Neural cell (in vitro differentiated cells): ENCODE results near the gene SLC12A3. TPM values are rescaled to one million over a fixed set of nuclear protein-coding genes. Genes with fewer than 3 reads are reported as not detected.

Experiments used
- H2AFZ ChIP-seq: fragments of 200-600, 300-800 bp; sonication (generic), shearing (Covaris generic); 2 replicates; pipeline ENCODE4 v1.6.0; 2014; ENCODE audit warnings: low read depth, mild to moderate bottlenecking, antibody characterized with exemption, low read length, moderate library complexity
- H3F3A ChIP-seq: fragments of 200-600 bp; shearing (Covaris generic); 2 replicates; pipeline ENCODE4 v1.6.1; 2016; ENCODE audit warnings: mild to moderate bottlenecking, moderate library complexity, mixed read lengths, antibody characterized with exemption, low read length; ENCODE audit not compliant: insufficient read depth, poor library complexity, severe bottlenecking
- H3K27ac ChIP-seq: fragments of 200-600, 300-800 bp; sonication (generic), shearing (Covaris generic); 2 replicates; pipeline ENCODE4 v1.5.1; 2014; ENCODE audit warnings: mild to moderate bottlenecking, low read length, moderate library complexity
- H3K27me3 ChIP-seq: fragments of 300-800, 200-600 bp; sonication (generic), shearing (Covaris generic); 2 replicates; pipeline ENCODE4 v1.6.0; 2014; ENCODE audit warnings: mild to moderate bottlenecking, low read depth, low read length, moderate library complexity; ENCODE audit not compliant: insufficient read depth
- H3K36me3 ChIP-seq: fragments of 300-800, 200-600 bp; sonication (generic), shearing (Covaris generic); 2 replicates; pipeline ENCODE4 v1.5.1; 2014; ENCODE audit warnings: mild to moderate bottlenecking, antibody characterized with exemption, low read length, moderate library complexity; ENCODE audit not compliant: insufficient read depth
- H3K4me2 ChIP-seq: fragments of 300-800, 200-600 bp; sonication (generic), shearing (Covaris generic); 2 replicates; pipeline ENCODE4 v1.6.0; 2014; ENCODE audit warnings: mild to moderate bottlenecking, low read length
- H3K4me3 ChIP-seq: fragments of 300-800, 200-600 bp; sonication (generic), shearing (Covaris generic); 2 replicates; pipeline ENCODE4 v1.5.1; 2014; ENCODE audit warnings: mild to moderate bottlenecking, low read length, moderate library complexity
- H3K79me2 ChIP-seq: fragments of 200-600 bp; shearing (Covaris generic); replicated peaks from 2 replicates; pipeline ENCODE4 v1.6.0; 2014; ENCODE audit warnings: mild to moderate bottlenecking, low read length, moderate library complexity; ENCODE audit not compliant: insufficient read depth
- H3K9ac ChIP-seq: fragments of 300-800, 200-600 bp; sonication (generic), shearing (Covaris generic); 2 replicates; pipeline ENCODE4 v1.6.1; 2016; ENCODE audit warnings: mild to moderate bottlenecking, low read length, mixed read lengths
- H3K9me2 ChIP-seq: fragments of 200-600 bp; shearing (Covaris generic); 2 replicates; pipeline ENCODE4 v1.6.1; 2016; ENCODE audit warnings: mild to moderate bottlenecking, low read length, mixed read lengths; ENCODE audit not compliant: insufficient read depth
- H3K9me3 ChIP-seq: fragments of 200-600, 300-800 bp; sonication (generic), shearing (Covaris generic); 2 replicates; pipeline ENCODE4 v1.6.1; 2016; ENCODE audit warnings: mild to moderate bottlenecking, mixed run types, low read length, moderate library complexity, mixed read lengths
- H4K20me1 ChIP-seq: fragments of 200-600 bp; shearing (Covaris generic); 2 replicates; pipeline ENCODE4 v1.6.1; 2016; ENCODE audit warnings: mild to moderate bottlenecking, mixed run types; ENCODE audit not compliant: insufficient read depth
- EP300 ChIP-seq: fragments of 450-650 bp; conservative IDR thresholded peaks from 2 replicates; pipeline ENCODE4 v1.6.1; 2014; ENCODE audit warnings: antibody characterized with exemption, mild to moderate bottlenecking, moderate library complexity; ENCODE audit not compliant: poor library complexity, severe bottlenecking
- EZH2 ChIP-seq: fragments of 200-600, 300-800 bp; shearing (Covaris generic), sonication (generic); IDR thresholded peaks from 2 replicates; pipeline ENCODE4 v1.6.1; 2014; ENCODE audit warnings: antibody characterized with exemption, low read length, borderline replicate concordance, mild to moderate bottlenecking; ENCODE audit not compliant: insufficient read depth, poor library complexity, severe bottlenecking
- MXI1 ChIP-seq: fragments of 450-650 bp; conservative IDR thresholded peaks from 2 replicates; pipeline ENCODE4 v1.6.1; 2014; ENCODE audit warnings: antibody characterized with exemption, mild to moderate bottlenecking; ENCODE audit not compliant: poor library complexity, severe bottlenecking
- POLR2AphosphoS5 ChIP-seq: IDR thresholded peaks from 2 replicates; pipeline ENCODE4 v1.6.1; 2012
- RAD21 ChIP-seq: fragments of 450-650 bp; conservative IDR thresholded peaks from 2 replicates; pipeline ENCODE4 v1.6.1; 2014; ENCODE audit warnings: antibody characterized with exemption, mild to moderate bottlenecking, moderate library complexity
- SMC3 ChIP-seq: fragments of 450-650 bp; conservative IDR thresholded peaks from 2 replicates; pipeline ENCODE4 v1.6.1; 2014; ENCODE audit warnings: antibody characterized with exemption, mild to moderate bottlenecking, moderate library complexity; ENCODE audit not compliant: poor library complexity
- TAF1 ChIP-seq: IDR thresholded peaks from 2 replicates; pipeline ENCODE4 v1.6.1; 2012; ENCODE audit warnings: low read depth
- polyA plus RNA-seq: library from polyadenylated mRNA; depleted of rRNA; stranded (reverse); fragments of >200 nt; gene quantifications from 2 replicates; pipeline ENCODE4 v1.2.3, GENCODE V29; 2014
- TF ChIP-seq, protein P1 (sequence below): IDR thresholded peaks from 2 replicates; pipeline ENCODE4 v1.6.1; 2012; ENCODE audit warnings: borderline replicate concordance
- TF ChIP-seq, protein P2 (sequence below): fragments of 450-650 bp; IDR thresholded peaks from 2 replicates; pipeline ENCODE4 v1.5.1; 2014; ENCODE audit warnings: antibody characterized with exemption, mild to moderate bottlenecking, moderate library complexity; ENCODE audit not compliant: poor library complexity, severe bottlenecking

SLC12A3 gene
- polyA plus RNA-seq, 1 donor from 2014 or later, result 0.09 TPM

DNA sequence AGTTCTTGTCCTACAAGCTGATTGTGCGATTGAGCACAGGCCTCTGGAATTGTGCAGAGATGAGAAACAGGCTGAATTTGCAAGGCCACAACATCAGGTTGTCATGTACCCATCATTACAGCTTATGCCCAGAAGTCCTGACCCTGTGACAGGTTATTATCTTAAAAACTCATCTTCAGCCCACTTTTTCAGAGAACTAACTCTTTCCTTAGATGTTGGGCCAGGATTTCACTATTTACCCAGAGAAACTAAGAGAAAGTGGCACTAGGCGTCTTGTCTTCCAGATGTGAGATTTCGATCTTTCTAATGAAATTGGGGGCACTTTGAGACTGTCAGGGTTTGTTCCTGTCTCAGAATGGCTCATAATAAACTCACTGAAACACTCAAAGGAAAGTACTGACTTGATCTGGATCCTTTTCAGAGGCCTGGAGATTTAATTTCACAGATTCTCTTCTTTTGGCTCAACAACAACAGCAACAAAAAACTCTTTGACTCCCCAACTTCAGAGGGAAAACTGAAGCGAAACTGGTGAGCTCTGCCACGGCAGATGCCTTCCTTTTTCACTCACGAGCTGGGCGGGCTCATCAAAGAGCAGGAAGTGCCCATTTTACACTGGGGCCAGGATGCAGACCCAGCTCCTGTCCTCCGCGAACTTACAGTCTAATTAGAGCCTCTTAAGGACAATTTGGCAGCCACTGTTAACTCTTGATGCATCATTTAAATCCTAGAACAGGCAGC lies 17.7 kb upstream of the SLC12A3 start:
- TF ChIP-seq MXI1 (no peak), SMC3 (no peak), POLR2AphosphoS5 (no peak), RAD21 (no peak), TAF1 (no peak), EZH2 (no peak), EP300 (no peak)
- TF ChIP-seq, protein P1, sequence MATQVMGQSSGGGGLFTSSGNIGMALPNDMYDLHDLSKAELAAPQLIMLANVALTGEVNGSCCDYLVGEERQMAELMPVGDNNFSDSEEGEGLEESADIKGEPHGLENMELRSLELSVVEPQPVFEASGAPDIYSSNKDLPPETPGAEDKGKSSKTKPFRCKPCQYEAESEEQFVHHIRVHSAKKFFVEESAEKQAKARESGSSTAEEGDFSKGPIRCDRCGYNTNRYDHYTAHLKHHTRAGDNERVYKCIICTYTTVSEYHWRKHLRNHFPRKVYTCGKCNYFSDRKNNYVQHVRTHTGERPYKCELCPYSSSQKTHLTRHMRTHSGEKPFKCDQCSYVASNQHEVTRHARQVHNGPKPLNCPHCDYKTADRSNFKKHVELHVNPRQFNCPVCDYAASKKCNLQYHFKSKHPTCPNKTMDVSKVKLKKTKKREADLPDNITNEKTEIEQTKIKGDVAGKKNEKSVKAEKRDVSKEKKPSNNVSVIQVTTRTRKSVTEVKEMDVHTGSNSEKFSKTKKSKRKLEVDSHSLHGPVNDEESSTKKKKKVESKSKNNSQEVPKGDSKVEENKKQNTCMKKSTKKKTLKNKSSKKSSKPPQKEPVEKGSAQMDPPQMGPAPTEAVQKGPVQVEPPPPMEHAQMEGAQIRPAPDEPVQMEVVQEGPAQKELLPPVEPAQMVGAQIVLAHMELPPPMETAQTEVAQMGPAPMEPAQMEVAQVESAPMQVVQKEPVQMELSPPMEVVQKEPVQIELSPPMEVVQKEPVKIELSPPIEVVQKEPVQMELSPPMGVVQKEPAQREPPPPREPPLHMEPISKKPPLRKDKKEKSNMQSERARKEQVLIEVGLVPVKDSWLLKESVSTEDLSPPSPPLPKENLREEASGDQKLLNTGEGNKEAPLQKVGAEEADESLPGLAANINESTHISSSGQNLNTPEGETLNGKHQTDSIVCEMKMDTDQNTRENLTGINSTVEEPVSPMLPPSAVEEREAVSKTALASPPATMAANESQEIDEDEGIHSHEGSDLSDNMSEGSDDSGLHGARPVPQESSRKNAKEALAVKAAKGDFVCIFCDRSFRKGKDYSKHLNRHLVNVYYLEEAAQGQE, result no peak
- TF ChIP-seq, protein P2, sequence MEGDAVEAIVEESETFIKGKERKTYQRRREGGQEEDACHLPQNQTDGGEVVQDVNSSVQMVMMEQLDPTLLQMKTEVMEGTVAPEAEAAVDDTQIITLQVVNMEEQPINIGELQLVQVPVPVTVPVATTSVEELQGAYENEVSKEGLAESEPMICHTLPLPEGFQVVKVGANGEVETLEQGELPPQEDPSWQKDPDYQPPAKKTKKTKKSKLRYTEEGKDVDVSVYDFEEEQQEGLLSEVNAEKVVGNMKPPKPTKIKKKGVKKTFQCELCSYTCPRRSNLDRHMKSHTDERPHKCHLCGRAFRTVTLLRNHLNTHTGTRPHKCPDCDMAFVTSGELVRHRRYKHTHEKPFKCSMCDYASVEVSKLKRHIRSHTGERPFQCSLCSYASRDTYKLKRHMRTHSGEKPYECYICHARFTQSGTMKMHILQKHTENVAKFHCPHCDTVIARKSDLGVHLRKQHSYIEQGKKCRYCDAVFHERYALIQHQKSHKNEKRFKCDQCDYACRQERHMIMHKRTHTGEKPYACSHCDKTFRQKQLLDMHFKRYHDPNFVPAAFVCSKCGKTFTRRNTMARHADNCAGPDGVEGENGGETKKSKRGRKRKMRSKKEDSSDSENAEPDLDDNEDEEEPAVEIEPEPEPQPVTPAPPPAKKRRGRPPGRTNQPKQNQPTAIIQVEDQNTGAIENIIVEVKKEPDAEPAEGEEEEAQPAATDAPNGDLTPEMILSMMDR, result no peak
- Histone ChIP-seq H2AFZ (no peak overlapping the region), H3K9me2 (no peaks in the 10 kb centered on the region), H3K27ac (no peak overlapping the region), H3K79me2 (no peaks in the 10 kb centered on the region), H3K36me3 (peaks cover 38% of the 10 kb centered on the region), H3K4me2 (no peak overlapping the region), H3K9me3 (no peaks in the 10 kb centered on the region), H3K4me3 (no peak overlapping the region), H3F3A (no peaks in the 10 kb centered on the region), H4K20me1 (no peaks in the 10 kb centered on the region), H3K27me3 (no peaks in the 10 kb centered on the region), H3K9ac (no peak overlapping the region)

DNA sequence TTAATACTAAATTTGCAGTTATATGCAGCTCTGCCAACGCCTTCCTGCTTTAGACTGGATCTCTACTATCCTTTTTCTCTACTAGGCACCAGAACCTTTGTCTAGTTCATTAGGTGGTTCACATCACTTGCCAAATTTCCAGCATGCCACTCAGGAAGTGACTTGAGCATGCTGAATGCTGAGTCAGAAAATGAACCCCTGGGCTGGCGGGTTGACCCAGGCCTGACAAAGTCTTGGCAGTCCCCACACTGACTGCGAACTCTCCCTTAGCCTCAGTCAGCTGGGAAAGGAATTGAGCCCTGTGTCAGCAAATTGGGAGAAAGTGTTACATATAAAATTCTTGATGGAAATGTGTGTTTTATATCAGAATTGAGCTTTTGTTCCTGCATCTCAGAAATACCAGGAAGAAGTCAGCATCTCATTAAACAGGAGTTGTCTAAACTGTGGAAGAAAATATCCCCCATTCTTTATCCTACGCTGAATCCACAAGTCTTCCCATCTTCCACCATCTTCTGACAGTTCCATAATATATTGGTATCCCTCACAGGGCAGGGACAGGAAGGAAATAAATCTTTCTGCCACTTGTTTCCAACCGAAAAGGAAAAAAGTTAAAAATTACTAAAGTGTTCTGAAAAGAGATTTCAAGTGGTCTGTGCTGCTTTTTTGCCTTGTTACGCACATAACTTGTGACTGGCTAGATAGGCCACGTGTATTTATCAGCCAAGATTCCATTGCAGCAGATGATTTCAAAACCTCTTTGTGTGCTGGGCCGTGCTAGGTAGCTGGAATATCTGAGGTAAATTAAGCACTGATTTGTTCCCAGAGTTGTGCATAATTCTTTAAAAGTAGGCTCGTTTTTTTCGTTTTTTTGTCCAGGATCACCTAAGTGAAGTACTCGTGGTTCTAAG lies 16.7 kb upstream of the SLC12A3 start:
- H3K4me2 ChIP-seq, result no peak overlapping the region
- H2AFZ ChIP-seq, result no peak overlapping the region
- no peak overlapping the region for H3K9ac ChIP-seq

More for the DNA sequence above, 16.7 kb upstream of the SLC12A3 start:
- Histone ChIP-seq H3K79me2 (no peaks in the 10 kb centered on the region), H3K9me2 (no peaks in the 10 kb centered on the region), H3K9me3 (no peaks in the 10 kb centered on the region), H3K4me3 (no peak overlapping the region), H3K27me3 (no peaks in the 10 kb centered on the region), H3F3A (no peaks in the 10 kb centered on the region), H3K27ac (no peak overlapping the region), H3K36me3 (peaks cover 32% of the 10 kb centered on the region), H4K20me1 (no peaks in the 10 kb centered on the region)
- TF ChIP-seq MXI1, result no peak
- TF ChIP-seq, protein P1, result no peak
- no peak for TF ChIP-seq POLR2AphosphoS5
- no peak for TF ChIP-seq SMC3
- TF ChIP-seq, protein P2, result no peak
- TF ChIP-seq EZH2, result no peak
- TF ChIP-seq TAF1, result no peak
- TF ChIP-seq RAD21, result no peak
- TF ChIP-seq EP300, result no peak
